H1 (cell line): ENCODE results near the gene COLEC12. TPM values are rescaled to one million over a fixed set of nuclear protein-coding genes. Genes with fewer than 3 reads are reported as not detected.

ENCODE experiments used
- CTCF ChIA-PET: fragments of 300-600 bp; sonication (Branson Sonifier 250); formaldehyde crosslinking; loops from one replicate; lab custom pipeline; 2021; ENCODE audit not compliant: partially characterized antibody; lab: Charles Lee
- POLR2A ChIA-PET: fragments of 300-600 bp; sonication (Branson Sonifier 250); formaldehyde crosslinking; loops from one replicate; lab custom pipeline; 2021; ENCODE audit warnings: inconsistent platforms; ENCODE audit not compliant: partially characterized antibody; lab: Charles Lee
- DNase-seq, 2 experiments: peaks; one replicate each; pipeline versions ENCODE4 v3.0.0 to v3.0.0-alpha.2; 2010 to 2022; ENCODE audit warnings: low spot score in 2 of 2, low read depth in 1 of 2, mixed read lengths in 1 of 2
- FAIRE-seq: peaks from 2 replicates; lab custom pipeline; 2011; peaks lifted over from hg19 to GRCh38; lab: Jason Lieb, UNC
- H2AFZ ChIP-seq: 2 replicates; pipeline ENCODE4 v1.8.1; 2012; ENCODE audit warnings: low read length, inconsistent platforms
- H2AK5ac ChIP-seq: 2 replicates; pipeline ENCODE4 v1.6.1; 2013; ENCODE audit warnings: low read depth, low read length
- H2BK120ac ChIP-seq: replicated peaks from 2 replicates; pipeline ENCODE3; 2013; ENCODE audit warnings: low read depth, low read length, inconsistent platforms
- H2BK12ac ChIP-seq: 2 replicates; pipeline ENCODE4 v1.6.1; 2013; ENCODE audit warnings: low read depth, low read length
- H2BK15ac ChIP-seq: 2 replicates; pipeline ENCODE4 v1.6.1; 2013; ENCODE audit warnings: low read length
- H2BK20ac ChIP-seq: 2 replicates; pipeline ENCODE4 v1.6.1; 2013; ENCODE audit warnings: low read length
- H2BK5ac ChIP-seq: 2 replicates; pipeline ENCODE4 v1.6.1; 2013; ENCODE audit warnings: low read depth, low read length
- H3K14ac ChIP-seq: 2 replicates; pipeline ENCODE4 v1.6.1; 2013; ENCODE audit warnings: inconsistent platforms; ENCODE audit not compliant: insufficient read length
- H3K18ac ChIP-seq: 2 replicates; pipeline ENCODE4 v1.6.1; 2013; ENCODE audit warnings: low read length; ENCODE audit errors: extremely low read depth
- H3K23ac ChIP-seq: 2 replicates; pipeline ENCODE4 v1.6.1; 2013; ENCODE audit warnings: inconsistent platforms; ENCODE audit not compliant: insufficient read length
- H3K23me2 ChIP-seq: 2 replicates; pipeline ENCODE4 v1.6.1; 2013; ENCODE audit warnings: low read depth, low read length
- H3K27ac ChIP-seq: 2 replicates; pipeline ENCODE4 v1.6.1; 2011; ENCODE audit warnings: low read depth, low read length, inconsistent platforms
- H3K27me3 ChIP-seq, 4 experiments: replicated peaks in 1 of 4; 1 replicate in 1 of 4; 2 replicates in 3 of 4; pipeline versions ENCODE4 v1.6.1 to v1.8.1; 2011 to 2013; ENCODE audit warnings: low read length in 3 of 4, mild to moderate bottlenecking in 3 of 4, inconsistent platforms in 2 of 4, mixed read lengths in 2 of 4, moderate library complexity in 1 of 4; ENCODE audit not compliant: control insufficient read depth in 3 of 4, insufficient read depth in 3 of 4; ENCODE audit errors: extremely low read depth in 1 of 4
- H3K36me3 ChIP-seq, 4 experiments: 2 replicates each; pipeline versions ENCODE4 v1.6.1 to v1.8.1; 2011 to 2013; ENCODE audit warnings: mild to moderate bottlenecking in 4 of 4, low read length in 3 of 4, moderate library complexity in 2 of 4, control low read depth in 1 of 4, inconsistent platforms in 1 of 4; ENCODE audit not compliant: insufficient read depth in 4 of 4, control insufficient read depth in 2 of 4
- H3K4ac ChIP-seq: replicated peaks from 2 replicates; pipeline ENCODE3; 2013; ENCODE audit warnings: low read length, low read depth, mixed read lengths, inconsistent platforms; ENCODE audit not compliant: insufficient read length
- H3K4me1 ChIP-seq, 4 experiments: replicated peaks in 1 of 4; 1 replicate in 1 of 4; 2 replicates in 3 of 4; pipeline versions ENCODE4 v1.6.1 to v1.8.1; 2011 to 2013; ENCODE audit warnings: low read length in 3 of 4, inconsistent platforms in 2 of 4, mixed read lengths in 1 of 4; ENCODE audit not compliant: insufficient read depth in 4 of 4, control insufficient read depth in 3 of 4
- H3K4me2 ChIP-seq, 2 experiments: 2 replicates each; pipeline versions ENCODE4 v1.6.1 to v1.8.1; 2011 to 2013; ENCODE audit warnings: low read depth in 2 of 2, low read length in 2 of 2, control low read depth in 1 of 2, inconsistent platforms in 1 of 2, mild to moderate bottlenecking in 1 of 2; ENCODE audit not compliant: insufficient read depth in 1 of 2
- H3K4me3 ChIP-seq, 4 experiments: fragments of 200-600, 300-600 bp in 1 of 4; sonication (generic), shearing (Covaris generic), sonication (Bioruptor Twin) in 1 of 4; 2 replicates each; pipeline versions ENCODE4 v1.5.1 to v1.8.1; 2011 to 2016; ENCODE audit warnings: low read length in 4 of 4, low read depth in 3 of 4, control low read depth in 2 of 4, inconsistent platforms in 2 of 4, mild to moderate bottlenecking in 2 of 4, mixed read lengths in 1 of 4, moderate library complexity in 1 of 4; ENCODE audit not compliant: insufficient read depth in 2 of 4; ENCODE audit errors: extremely low read depth in 1 of 4
- H3K56ac ChIP-seq: replicated peaks from 2 replicates; pipeline ENCODE3; 2013; ENCODE audit warnings: low read depth, mild to moderate bottlenecking, mixed read lengths, low read length, inconsistent platforms; ENCODE audit not compliant: insufficient read length
- H3K79me1 ChIP-seq: 2 replicates; pipeline ENCODE4 v1.6.1; 2013; ENCODE audit warnings: low read depth, low read length, control low read depth
- H3K79me2 ChIP-seq, 2 experiments: 2 replicates each; pipeline versions ENCODE4 v1.6.1 to v1.8.1; 2012 to 2013; ENCODE audit warnings: low read length in 2 of 2, mild to moderate bottlenecking in 2 of 2, inconsistent platforms in 1 of 2; ENCODE audit not compliant: insufficient read depth in 2 of 2, control insufficient read depth in 1 of 2
- H3K9ac ChIP-seq, 4 experiments: replicated peaks in 1 of 4; 1 replicate in 1 of 4; 2 replicates in 3 of 4; pipeline versions ENCODE4 v1.6.1 to v1.8.1; 2011 to 2013; ENCODE audit warnings: low read depth in 3 of 4, low read length in 3 of 4, control low read depth in 2 of 4, mild to moderate bottlenecking in 2 of 4, moderate library complexity in 2 of 4, inconsistent platforms in 1 of 4; ENCODE audit errors: extremely low read depth in 1 of 4
- H3K9me3 ChIP-seq, 2 experiments: 2 replicates each; pipeline versions ENCODE4 v1.6.1 to v1.8.1; 2012 to 2013; ENCODE audit warnings: mild to moderate bottlenecking in 2 of 2, moderate library complexity in 2 of 2, control low read depth in 1 of 2, inconsistent platforms in 1 of 2, low read depth in 1 of 2, low read length in 1 of 2, mixed read lengths in 1 of 2; ENCODE audit not compliant: insufficient read depth in 2 of 2
- H4K20me1 ChIP-seq, 2 experiments: replicated peaks in 1 of 2; 2 replicates each; pipeline versions ENCODE3 to v1.8.1; 2011 to 2013; ENCODE audit warnings: inconsistent platforms in 2 of 2, low read length in 2 of 2, mild to moderate bottlenecking in 1 of 2; ENCODE audit not compliant: insufficient read depth in 2 of 2, control insufficient read depth in 1 of 2
- H4K5ac ChIP-seq: 2 replicates; pipeline ENCODE4 v1.6.1; 2013; ENCODE audit warnings: low read length, low read depth, mixed read lengths, inconsistent platforms; ENCODE audit not compliant: insufficient read length
- H4K8ac ChIP-seq: 2 replicates; pipeline ENCODE4 v1.8.0; 2013; ENCODE audit warnings: mild to moderate bottlenecking, moderate library complexity, low read length, inconsistent platforms; ENCODE audit not compliant: insufficient read depth; ENCODE audit errors: extremely low read depth
- H4K91ac ChIP-seq: replicated peaks from 2 replicates; pipeline ENCODE3; 2013; ENCODE audit warnings: low read length, mixed read lengths, inconsistent platforms; ENCODE audit not compliant: insufficient read length
- BCL11A ChIP-seq, 2 experiments: IDR thresholded peaks; one replicate each; pipeline ENCODE4 v1.6.1; 2011; ENCODE audit warnings: low read depth in 2 of 2, low read length in 2 of 2, mild to moderate bottlenecking in 2 of 2
- CBX5 ChIP-seq: fragments of 300-800, 300-1000 bp; sonication (generic); IDR thresholded peaks from 2 replicates; pipeline ENCODE4 v1.7.1; 2016; ENCODE audit warnings: antibody characterized with exemption, low read length, low read depth
- JUN ChIP-seq: IDR thresholded peaks from 2 replicates; pipeline ENCODE4 v1.6.1; 2011; ENCODE audit warnings: low read depth, mild to moderate bottlenecking, improper control_type of control experiment, low read length
- JUND ChIP-seq: IDR thresholded peaks from 2 replicates; pipeline ENCODE4 v1.6.1; 2011; ENCODE audit warnings: mild to moderate bottlenecking, improper control_type of control experiment, low read length
- NRF1 ChIP-seq: IDR thresholded peaks from 2 replicates; pipeline ENCODE4 v1.6.1; 2011; ENCODE audit warnings: mild to moderate bottlenecking, low read depth, low read length, improper control_type of control experiment
- RXRA ChIP-seq: IDR thresholded peaks from 2 replicates; pipeline ENCODE4 v1.6.1; 2011; ENCODE audit warnings: low read depth, mild to moderate bottlenecking, low read length, moderate library complexity; ENCODE audit not compliant: insufficient read depth
- SIN3A ChIP-seq, 2 experiments: IDR thresholded peaks in 1 of 2; conservative IDR thresholded peaks in 1 of 2; 2 replicates each; pipeline ENCODE4 v1.6.1; 2011 to 2012; ENCODE audit warnings: low read length in 2 of 2, improper control_type of control experiment in 1 of 2, low read depth in 1 of 2, mild to moderate bottlenecking in 1 of 2
- SP2 ChIP-seq: IDR thresholded peaks from 2 replicates; pipeline ENCODE4 v1.6.1; 2012; ENCODE audit warnings: mild to moderate bottlenecking, low read length, inconsistent platforms
- SP4 ChIP-seq: IDR thresholded peaks from 2 replicates; pipeline ENCODE4 v1.6.1; 2012; ENCODE audit warnings: low read length, inconsistent platforms
- SRF ChIP-seq: IDR thresholded peaks from 2 replicates; pipeline ENCODE4 v1.6.1; 2011; ENCODE audit warnings: mild to moderate bottlenecking, low read depth, low read length, moderate library complexity
- TAF7 ChIP-seq: optimal IDR thresholded peaks from 2 replicates; pipeline ENCODE3; 2011; ENCODE audit warnings: low read depth, mild to moderate bottlenecking, inconsistent platforms, low read length, moderate library complexity, borderline replicate concordance
- ZNF274 ChIP-seq: IDR thresholded peaks from 2 replicates; pipeline ENCODE4 v1.7.0; 2012; ENCODE audit warnings: low read length, borderline replicate concordance; ENCODE audit errors: extremely low read depth
- WGBS, 2 experiments: shearing (Covaris generic) in 1 of 2; methylation state at CpG; one replicate each; pipeline versions ENCODE4 v1.1.6 to v1.1.7; 2013 to 2015; ENCODE audit warnings: low lambda C conversion rate in 2 of 2, mixed read lengths in 2 of 2, inconsistent platforms in 1 of 2, low coverage in 1 of 2, missing lambda C conversion rate in 1 of 2; ENCODE audit not compliant: insufficient replicate concordance in 2 of 2, insufficient coverage in 1 of 2, insufficient read length in 1 of 2; ENCODE audit errors: extremely low coverage in 1 of 2, missing lambda C conversion rate in 1 of 2; 5-methylcytosine and 5-hydroxymethylcytosine counted together
- polyA plus RNA-seq, 7 experiments: library from polyadenylated mRNA; depleted of rRNA in 3 of 7; stranded (reverse) in 5 of 7; unstranded in 2 of 7; fragments of >200 nt in 5 of 7; fragments of 200-250 nt in 2 of 7; gene quantifications; 1 replicate in 5 of 7; 2 replicates in 1 of 7; 4 replicates in 1 of 7; pipeline versions ENCODE4 v1.2.1 to v1.2.3, GENCODE V29; 2011 to 2013; ENCODE audit warnings: missing spikeins in 2 of 7, mixed read lengths in 2 of 7
- total RNA-seq: library from RNA; stranded (reverse); fragmentation: NEBNext Ultra II Directional; extraction: Animal tissue kit (Norgen Biotek cat#: 25700); gene quantifications from 2 replicates; pipeline ENCODE4 v1.2.1, GENCODE V29; 2021

The COLEC12 gene
- total and polyA plus RNA-seq, 2 of the 8 experiments (the other 6 are each of a cell fraction or from before 2014, with no cell fraction given) = 0.44 to 2.3 TPM

DNA sequence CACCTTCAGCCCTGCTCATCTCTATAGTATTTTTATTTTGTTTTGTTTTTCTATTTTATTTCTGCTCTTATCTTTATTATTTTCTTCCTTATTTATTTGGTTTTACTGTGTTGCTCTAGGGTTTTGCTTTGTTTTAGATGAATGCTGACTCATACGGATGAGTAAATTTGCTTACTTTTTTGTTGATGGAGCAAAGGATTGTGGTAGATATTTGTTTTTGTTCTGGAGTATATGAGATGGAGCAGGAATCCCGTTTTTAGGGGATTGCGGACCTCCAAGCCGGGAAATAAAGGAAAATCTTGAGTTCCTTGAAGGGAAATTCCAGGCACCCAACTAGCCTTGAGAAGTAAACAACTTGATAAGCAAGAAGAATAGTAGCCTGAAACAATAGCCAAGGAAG is 15.3 kb upstream of the COLEC12 start:
- H3K23me2 ChIP-seq = no peaks in the 10 kb centered on the region
- no peak overlapping the region for H2BK5ac ChIP-seq
- H4K91ac ChIP-seq = no peak overlapping the region
- 74% methylated on average over 4 of the region's 4 CpGs; no CpG with 5 or more reads in 1 of the 2 experiments for WGBS, 2 experiments
- H3K23ac ChIP-seq = no peak overlapping the region
- no peak overlapping the region for H3K27ac ChIP-seq
- H4K8ac ChIP-seq = no peak overlapping the region
- no peak overlapping the region for H2AFZ ChIP-seq
- no peaks in the 10 kb centered on the region for H3K27me3 ChIP-seq
- no peak overlapping the region for H3K4me2 ChIP-seq
- H2BK20ac ChIP-seq = no peak overlapping the region
- H3K36me3 ChIP-seq = no peaks in the 10 kb centered on the region
- no peak overlapping the region for H4K5ac ChIP-seq
- H2BK12ac ChIP-seq = no peak overlapping the region
- peaks cover 0 to 27% of the 10 kb centered on the region in 2 experiments; a peak in 2 of 4 replicates for H3K9me3 ChIP-seq
- H2AK5ac ChIP-seq = no peak overlapping the region
- no peak overlapping the region for H3K9ac ChIP-seq
- no peak overlapping the region for H3K14ac ChIP-seq
- POLR2A ChIA-PET = no interaction called here
- no peak overlapping the region for H3K18ac ChIP-seq
- H3K79me1 ChIP-seq = no peaks in the 10 kb centered on the region
- no peak for FAIRE-seq
- H2BK15ac ChIP-seq = no peak overlapping the region
- no peak overlapping the region for H3K4ac ChIP-seq
- no peak overlapping the region for H3K4me3 ChIP-seq
- H2BK120ac ChIP-seq = no peak overlapping the region
- no peaks in the 10 kb centered on the region for H4K20me1 ChIP-seq
- H3K79me2 ChIP-seq = no peaks in the 10 kb centered on the region
- H3K56ac ChIP-seq = no peak overlapping the region
- peaks cover 0 to 9% (median 4%) of the 10 kb centered on the region in 4 experiments; a peak in 4 of 7 replicates for H3K4me1 ChIP-seq
- CTCF ChIA-PET = interaction anchor here (1.0 to 1.5 kb wide), 3 partner anchors 9 to 100 kb away, joined by 3 to 4 read pairs (median 4); no protein-coding TSS in a partner anchor
- no peak for DNase-seq
- no peak for TF ChIP-seq SRF
- no peak for TF ChIP-seq ZNF274
- no peak for TF ChIP-seq NRF1
- no peak for TF ChIP-seq JUND
- TF ChIP-seq SIN3A (conservative IDR thresholded peaks at IDR 0.05 in 1 of 2, IDR thresholded peaks at IDR 0.05 in 1 of 2; ENCODE audit: low read depth in 1 of 2, low read length in 2 of 2) = no peak
- no peak for TF ChIP-seq RXRA
- no peak for TF ChIP-seq TAF7
- no peak for TF ChIP-seq JUN
- TF ChIP-seq SP2 = no peak
- TF ChIP-seq SP4 = no peak
- TF ChIP-seq BCL11A (IDR thresholded peaks at IDR 0.05; ENCODE audit: low read depth in 2 of 2, low read length in 2 of 2) = no peak
- TF ChIP-seq CBX5 = no peak
